ENCODE results near the gene VAC14.

VAC14 gene

GRCh38 chr16:70701036-70701435 is 99.9 kb downstream of the VAC14 start:
- H3K36me3 ChIP-seq (ENCODE audit: control insufficient read depth, insufficient read depth, low read length): no peaks in the 10 kb centered on the region
- peaks cover 41% of the 10 kb centered on the region for H3K4me1 ChIP-seq (ENCODE audit: control insufficient read depth, insufficient read depth, low read length)
- WGBS, 2 experiments: 88 to 90% methylated on average over 3 of the region's 3 CpGs
- H3K27ac ChIP-seq (ENCODE audit: insufficient read depth, low read depth, low read length, poor library complexity, severe bottlenecking): no peak overlapping the region
- H3K9me3 ChIP-seq (ENCODE audit: control insufficient read depth, low read length): no peaks in the 10 kb centered on the region
- no peak overlapping the region for H3K4me3 ChIP-seq (ENCODE audit: insufficient read depth, low read depth, low read length)
- H3K27me3 ChIP-seq (ENCODE audit: control insufficient read depth, insufficient read depth, low read length, poor library complexity, severe bottlenecking): no peaks in the 10 kb centered on the region

GRCh38 chr16:70700101-70701020 is 100.6 kb downstream of the VAC14 start:
- 91 to 93% methylated on average over 30 of the region's 30 CpGs for WGBS, 2 experiments
- no peaks in the 10 kb centered on the region for H3K9me3 ChIP-seq (ENCODE audit: control insufficient read depth, low read length)
- no peaks in the 10 kb centered on the region for H3K27me3 ChIP-seq (ENCODE audit: control insufficient read depth, insufficient read depth, low read length, poor library complexity, severe bottlenecking)
- H3K36me3 ChIP-seq (ENCODE audit: control insufficient read depth, insufficient read depth, low read length): no peaks in the 10 kb centered on the region
- peaks cover 48% of the 10 kb centered on the region for H3K4me1 ChIP-seq (ENCODE audit: control insufficient read depth, insufficient read depth, low read length)
- no peak overlapping the region for H3K4me3 ChIP-seq (ENCODE audit: insufficient read depth, low read depth, low read length)
- peak overlapping the region; percentile 33 for H3K27ac ChIP-seq (ENCODE audit: insufficient read depth, low read depth, low read length, poor library complexity, severe bottlenecking)

GRCh38 chr16:70699696-70700095 is 101.3 kb downstream of the VAC14 start:
- Histone ChIP-seq H3K4me3 (ENCODE audit: insufficient read depth, low read depth, low read length) (no peak overlapping the region), H3K4me1 (ENCODE audit: control insufficient read depth, insufficient read depth, low read length) (peaks cover 51% of the 10 kb centered on the region), H3K27ac (ENCODE audit: insufficient read depth, low read depth, low read length, poor library complexity, severe bottlenecking) (no peak overlapping the region), H3K9me3 (ENCODE audit: control insufficient read depth, low read length) (no peaks in the 10 kb centered on the region), H3K36me3 (ENCODE audit: control insufficient read depth, insufficient read depth, low read length) (no peaks in the 10 kb centered on the region), H3K27me3 (ENCODE audit: control insufficient read depth, insufficient read depth, low read length, poor library complexity, severe bottlenecking) (no peaks in the 10 kb centered on the region)
- 94 to 96% methylated on average over 17 of the region's 17 CpGs for WGBS, 2 experiments

- no peaks in the 10 kb centered on the region for H3K27me3 ChIP-seq (ENCODE audit: control insufficient read depth, insufficient read depth, low read length, poor library complexity, severe bottlenecking)
- H3K27ac ChIP-seq (ENCODE audit: insufficient read depth, low read depth, low read length, poor library complexity, severe bottlenecking): no peak overlapping the region
- H3K9me3 ChIP-seq (ENCODE audit: control insufficient read depth, low read length): no peaks in the 10 kb centered on the region
- no peak overlapping the region for H3K4me3 ChIP-seq (ENCODE audit: insufficient read depth, low read depth, low read length)
- H3K36me3 ChIP-seq (ENCODE audit: control insufficient read depth, insufficient read depth, low read length): no peaks in the 10 kb centered on the region
- 94% methylated on average over 10 of the region's 10 CpGs for WGBS, 2 experiments
- H3K4me1 ChIP-seq (ENCODE audit: control insufficient read depth, insufficient read depth, low read length): peaks cover 56% of the 10 kb centered on the region
Measured at GRCh38 chr16:70698901-70699300, 102.1 kb downstream of the VAC14 start.

GRCh38 chr16:70697594-70698170 is 103.3 kb downstream of the VAC14 start:
- H3K9me3 ChIP-seq (ENCODE audit: control insufficient read depth, low read length): no peaks in the 10 kb centered on the region
- H3K27ac ChIP-seq (ENCODE audit: insufficient read depth, low read depth, low read length, poor library complexity, severe bottlenecking): no peak overlapping the region
- WGBS, 2 experiments: 86 to 87% methylated on average over 13 to 14 of the region's 14 CpGs
- no peaks in the 10 kb centered on the region for H3K27me3 ChIP-seq (ENCODE audit: control insufficient read depth, insufficient read depth, low read length, poor library complexity, severe bottlenecking)
- H3K4me1 ChIP-seq (ENCODE audit: control insufficient read depth, insufficient read depth, low read length): peaks cover 57% of the 10 kb centered on the region
- H3K36me3 ChIP-seq (ENCODE audit: control insufficient read depth, insufficient read depth, low read length): no peaks in the 10 kb centered on the region
- H3K4me3 ChIP-seq (ENCODE audit: insufficient read depth, low read depth, low read length): no peak overlapping the region

GRCh38 chr16:70696952-70697593 is 103.9 kb downstream of the VAC14 start:
- WGBS, 2 experiments: 66 to 72% methylated on average over 18 of the region's 19 CpGs
- H3K27ac ChIP-seq (ENCODE audit: insufficient read depth, low read depth, low read length, poor library complexity, severe bottlenecking): no peak overlapping the region

GRCh38 chr16:70696355-70696754 is 104.6 kb downstream of the VAC14 start:
- H3K27me3 ChIP-seq (ENCODE audit: control insufficient read depth, insufficient read depth, low read length, poor library complexity, severe bottlenecking): no peaks in the 10 kb centered on the region
- no peak overlapping the region for H3K27ac ChIP-seq (ENCODE audit: insufficient read depth, low read depth, low read length, poor library complexity, severe bottlenecking)
- H3K4me3 ChIP-seq (ENCODE audit: insufficient read depth, low read depth, low read length): no peak overlapping the region
- H3K36me3 ChIP-seq (ENCODE audit: control insufficient read depth, insufficient read depth, low read length): no peaks in the 10 kb centered on the region
- H3K4me1 ChIP-seq (ENCODE audit: control insufficient read depth, insufficient read depth, low read length): peaks cover 68% of the 10 kb centered on the region
- 95 to 97% methylated on average over 8 of the region's 8 CpGs for WGBS, 2 experiments
- no peaks in the 10 kb centered on the region for H3K9me3 ChIP-seq (ENCODE audit: control insufficient read depth, low read length)

More at GRCh38 chr16:70696952-70697593, 103.9 kb downstream of the VAC14 start:
- H3K9me3 ChIP-seq (ENCODE audit: control insufficient read depth, low read length): no peaks in the 10 kb centered on the region
- H3K36me3 ChIP-seq (ENCODE audit: control insufficient read depth, insufficient read depth, low read length): no peaks in the 10 kb centered on the region
- no peak overlapping the region for H3K4me3 ChIP-seq (ENCODE audit: insufficient read depth, low read depth, low read length)
- H3K4me1 ChIP-seq (ENCODE audit: control insufficient read depth, insufficient read depth, low read length): peaks cover 62% of the 10 kb centered on the region
- no peaks in the 10 kb centered on the region for H3K27me3 ChIP-seq (ENCODE audit: control insufficient read depth, insufficient read depth, low read length, poor library complexity, severe bottlenecking)

GRCh38 chr16:70695331-70696070 is 105.5 kb downstream of the VAC14 start:
- Histone ChIP-seq H3K4me3 (ENCODE audit: insufficient read depth, low read depth, low read length) (no peak overlapping the region), H3K9me3 (ENCODE audit: control insufficient read depth, low read length) (no peaks in the 10 kb centered on the region), H3K4me1 (ENCODE audit: control insufficient read depth, insufficient read depth, low read length) (peaks cover 66% of the 10 kb centered on the region), H3K36me3 (ENCODE audit: control insufficient read depth, insufficient read depth, low read length) (no peaks in the 10 kb centered on the region), H3K27ac (ENCODE audit: insufficient read depth, low read depth, low read length, poor library complexity, severe bottlenecking) (peak overlapping the region; percentile 59), H3K27me3 (ENCODE audit: control insufficient read depth, insufficient read depth, low read length, poor library complexity, severe bottlenecking) (no peaks in the 10 kb centered on the region)
- 81 to 86% methylated on average over 14 of the region's 14 CpGs for WGBS, 2 experiments

GRCh38 chr16:70694868-70695218 is 106.1 kb downstream of the VAC14 start:
- peak overlapping the region; percentile 84 for H3K27ac ChIP-seq (ENCODE audit: insufficient read depth, low read depth, low read length, poor library complexity, severe bottlenecking)
- H3K9me3 ChIP-seq (ENCODE audit: control insufficient read depth, low read length): no peaks in the 10 kb centered on the region
- 88 to 89% methylated on average over 4 of the region's 4 CpGs for WGBS, 2 experiments
- H3K36me3 ChIP-seq (ENCODE audit: control insufficient read depth, insufficient read depth, low read length): no peaks in the 10 kb centered on the region
- no peak overlapping the region for H3K4me3 ChIP-seq (ENCODE audit: insufficient read depth, low read depth, low read length)
- peaks cover 66% of the 10 kb centered on the region for H3K4me1 ChIP-seq (ENCODE audit: control insufficient read depth, insufficient read depth, low read length)
- H3K27me3 ChIP-seq (ENCODE audit: control insufficient read depth, insufficient read depth, low read length, poor library complexity, severe bottlenecking): no peaks in the 10 kb centered on the region

Measured in ectodermal cell (in vitro differentiated cells).